Erythroblast (primary cell): Measurements from ENCODE around the gene TDRD5.

Experiments used
- GATA1 ChIP-seq: IDR thresholded peaks from 2 replicates; pipeline ENCODE4 v1.6.1; 2011; ENCODE audit warnings: low read depth, mild to moderate bottlenecking, control low read depth, low read length, moderate library complexity
- POLR2A ChIP-seq: IDR thresholded peaks from 2 replicates; pipeline ENCODE4 v1.6.1; 2011; ENCODE audit warnings: mild to moderate bottlenecking, low read length

DNA sequence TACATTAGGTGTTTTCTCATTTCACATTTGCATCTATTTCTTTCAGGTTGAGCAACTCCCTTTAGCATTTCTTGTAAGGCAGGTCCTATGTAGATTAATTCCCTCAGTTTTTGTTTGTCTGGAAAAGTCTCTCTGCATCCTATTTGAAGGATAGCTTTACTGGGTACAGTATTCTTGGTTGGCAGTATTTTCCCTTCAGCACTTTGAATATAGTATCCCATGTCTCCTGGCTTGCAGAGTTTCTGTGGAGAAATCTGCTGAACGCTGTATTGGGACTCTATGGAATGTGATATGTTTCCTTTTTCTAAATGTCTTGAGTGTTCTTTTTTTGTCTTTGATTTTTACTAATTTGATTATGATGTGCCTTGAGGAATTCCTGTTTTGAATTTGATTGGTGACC lies 122.5 kb downstream of the TDRD5 start:
- TF ChIP-seq POLR2A (no peak), GATA1 (no peak)
